Right kidney (tissue), 9 donors: Measurements from ENCODE around the gene LYAR.

Experiments used
- DNase-seq: peaks from one replicate; pipeline ENCODE4 v3.0.0-alpha.2; 2016
- long read RNA-seq, 8 donors: transcript quantifications; one replicate each; lab custom pipeline, GENCODE V29; 2026

LYAR gene, protein sequence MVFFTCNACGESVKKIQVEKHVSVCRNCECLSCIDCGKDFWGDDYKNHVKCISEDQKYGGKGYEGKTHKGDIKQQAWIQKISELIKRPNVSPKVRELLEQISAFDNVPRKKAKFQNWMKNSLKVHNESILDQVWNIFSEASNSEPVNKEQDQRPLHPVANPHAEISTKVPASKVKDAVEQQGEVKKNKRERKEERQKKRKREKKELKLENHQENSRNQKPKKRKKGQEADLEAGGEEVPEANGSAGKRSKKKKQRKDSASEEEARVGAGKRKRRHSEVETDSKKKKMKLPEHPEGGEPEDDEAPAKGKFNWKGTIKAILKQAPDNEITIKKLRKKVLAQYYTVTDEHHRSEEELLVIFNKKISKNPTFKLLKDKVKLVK
- long read RNA-seq, donor 1, partial matches to known transcripts, result 0 of 3 reads
- long read RNA-seq, donor 1, other reads (novel, unspliced or antisense), result 0 of 3 reads
- long read RNA-seq, donor 2, partial matches to known transcripts, result 0 of 1 reads
- long read RNA-seq, donor 2, other reads (novel, unspliced or antisense), result 0 of 1 reads
- long read RNA-seq, donor 3, partial matches to known transcripts, result 0 of 1 reads
- long read RNA-seq, donor 3, other reads (novel, unspliced or antisense), result 0 of 1 reads
- long read RNA-seq, donor 4, partial matches to known transcripts, result 0 of 3 reads
- long read RNA-seq, donor 4, other reads (novel, unspliced or antisense), result 0 of 3 reads
- long read RNA-seq, donor 5, transcript LYAR-201 (10 exons, 1,569 nt), result major isoform, 5 of 6 reads
- long read RNA-seq, donor 5, partial matches to known transcripts, result 0 of 6 reads
- long read RNA-seq, donor 5, other reads (novel, unspliced or antisense), result 0 of 6 reads
- long read RNA-seq, donor 6, partial matches to known transcripts, result 0 of 4 reads
- long read RNA-seq, donor 6, other reads (novel, unspliced or antisense), result 0 of 4 reads
- long read RNA-seq, donor 7, partial matches to known transcripts, result 6 of 8 reads
- long read RNA-seq, donor 7, other reads (novel, unspliced or antisense), result 0 of 8 reads
- long read RNA-seq, donor 8, partial matches to known transcripts, result 0 of 3 reads
- long read RNA-seq, donor 8, other reads (novel, unspliced or antisense), result 0 of 3 reads

DNA sequence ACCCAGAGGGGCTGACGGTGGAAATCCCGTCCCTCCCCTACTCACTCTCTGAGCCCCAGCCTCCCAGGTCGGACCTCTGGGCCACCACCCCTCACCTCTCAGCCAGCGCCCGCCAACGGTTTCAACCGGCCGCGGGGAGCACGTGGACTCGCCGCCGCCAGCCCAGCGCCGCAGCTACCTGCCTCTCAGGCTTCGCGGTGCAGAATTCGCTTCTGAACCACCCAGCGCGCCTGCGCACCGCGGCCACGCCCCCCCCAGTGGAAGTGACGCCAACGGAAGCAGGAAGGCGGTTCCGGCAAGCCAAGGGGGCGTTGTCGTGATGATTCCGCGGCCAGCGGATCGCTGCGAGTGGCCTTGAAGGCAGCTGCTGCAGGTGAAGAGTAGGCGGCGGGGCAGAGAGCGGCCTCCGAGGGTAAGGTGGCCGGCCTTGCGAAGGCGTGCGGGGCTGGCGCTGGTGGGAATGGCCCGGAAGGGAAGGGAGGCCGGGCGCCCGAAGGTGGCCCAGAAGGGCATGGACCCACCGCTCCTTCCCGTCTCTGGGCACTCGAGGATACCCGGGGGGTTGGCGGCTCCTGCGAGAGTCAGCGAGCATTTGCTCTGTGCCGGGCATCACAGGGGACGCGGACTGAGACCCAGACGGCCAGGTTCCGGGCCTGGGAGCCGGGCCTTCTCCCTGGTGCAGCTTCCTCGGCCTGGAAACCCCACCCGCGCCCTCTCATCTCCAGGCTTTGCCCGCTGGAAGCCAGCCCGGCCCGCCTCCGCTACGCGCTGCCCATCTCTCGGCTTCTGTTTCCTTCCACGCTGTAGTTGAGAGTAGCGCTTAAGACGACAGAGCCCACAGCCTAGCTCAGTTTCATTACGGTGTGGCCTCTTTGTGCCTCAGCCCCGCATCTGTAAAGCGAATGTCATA, at the start of gene LYAR, which contains the start of gene ZBTB49:
Gene LYAR (minus strand): TSS at position 214 of the 910 bp plus-strand sequence. CDS start 6,412 bp downstream, outside the sequence.
Gene ZBTB49 (plus strand): TSS at position 311 of the 910 bp plus-strand sequence. CDS start 9,695 bp downstream, outside the sequence.
- DNase-seq, result peak; percentile 88

DNA sequence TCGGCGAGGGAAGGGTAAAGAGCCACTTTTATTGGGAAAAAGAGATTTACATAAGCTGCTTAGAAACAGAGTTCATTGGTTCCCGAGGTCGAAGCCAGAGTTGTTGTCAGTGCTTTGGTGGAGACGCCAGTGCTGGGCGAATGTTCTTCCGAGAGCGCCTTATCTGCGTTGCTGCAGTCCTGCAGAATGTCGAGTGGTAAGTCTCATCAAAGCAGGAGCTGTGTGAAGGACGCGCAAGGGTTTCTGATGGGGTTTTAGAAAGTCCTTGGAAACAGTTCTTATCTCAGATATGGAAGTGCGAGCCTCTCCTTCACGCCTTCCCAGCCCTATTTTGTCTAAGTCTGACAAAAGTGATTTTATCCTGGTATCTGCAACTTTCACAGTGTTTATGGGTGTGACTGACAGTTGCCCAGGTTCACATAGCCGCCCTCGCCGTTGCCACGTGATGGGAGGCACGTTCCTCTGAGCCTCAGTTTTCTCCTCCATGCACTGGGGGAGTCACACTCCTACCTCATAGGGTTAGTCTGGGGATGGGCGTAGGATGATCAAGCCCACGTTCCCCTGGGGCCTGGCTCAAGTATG, 49.6 kb upstream of the LYAR start:
- DNase-seq, result no peak

DNA sequence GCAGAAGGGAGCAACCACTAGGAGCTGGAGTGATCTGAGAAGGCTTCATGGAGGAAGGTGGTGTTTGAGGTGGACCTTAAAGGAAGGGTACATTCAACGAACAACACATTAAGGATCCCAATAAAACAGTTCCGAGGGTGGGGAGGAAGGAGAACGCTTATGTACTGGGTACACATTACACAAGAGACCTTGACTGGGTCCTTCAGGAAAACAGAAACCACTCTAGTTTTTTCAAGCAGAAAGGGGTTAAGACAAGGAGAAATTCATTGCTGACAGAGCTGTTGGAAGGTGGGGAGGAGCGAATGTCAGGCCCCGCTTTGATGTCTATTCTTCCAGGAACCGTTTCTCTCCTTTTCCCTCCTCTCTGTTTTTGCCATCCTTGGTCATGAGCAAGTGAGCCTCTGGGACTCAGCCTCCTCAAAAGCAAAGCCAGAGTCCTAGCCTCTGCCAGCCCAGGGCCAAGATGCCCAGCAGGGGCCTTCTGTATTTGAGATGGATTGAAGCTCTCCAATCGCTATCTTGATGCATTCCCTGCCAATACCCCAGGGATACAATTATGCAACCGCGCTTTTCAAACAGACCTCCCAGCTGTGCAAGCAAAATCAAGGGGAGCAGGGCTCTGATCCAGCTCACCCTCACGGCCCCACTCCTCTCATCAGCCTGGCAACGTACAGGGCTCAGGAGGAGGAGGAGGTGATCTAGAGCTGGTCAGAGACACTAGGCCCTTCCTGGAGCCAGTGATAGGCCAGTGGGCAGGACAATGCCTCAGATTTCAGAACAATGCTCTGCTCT, 48.5 kb upstream of the LYAR start:
- DNase-seq, result no peak

DNA sequence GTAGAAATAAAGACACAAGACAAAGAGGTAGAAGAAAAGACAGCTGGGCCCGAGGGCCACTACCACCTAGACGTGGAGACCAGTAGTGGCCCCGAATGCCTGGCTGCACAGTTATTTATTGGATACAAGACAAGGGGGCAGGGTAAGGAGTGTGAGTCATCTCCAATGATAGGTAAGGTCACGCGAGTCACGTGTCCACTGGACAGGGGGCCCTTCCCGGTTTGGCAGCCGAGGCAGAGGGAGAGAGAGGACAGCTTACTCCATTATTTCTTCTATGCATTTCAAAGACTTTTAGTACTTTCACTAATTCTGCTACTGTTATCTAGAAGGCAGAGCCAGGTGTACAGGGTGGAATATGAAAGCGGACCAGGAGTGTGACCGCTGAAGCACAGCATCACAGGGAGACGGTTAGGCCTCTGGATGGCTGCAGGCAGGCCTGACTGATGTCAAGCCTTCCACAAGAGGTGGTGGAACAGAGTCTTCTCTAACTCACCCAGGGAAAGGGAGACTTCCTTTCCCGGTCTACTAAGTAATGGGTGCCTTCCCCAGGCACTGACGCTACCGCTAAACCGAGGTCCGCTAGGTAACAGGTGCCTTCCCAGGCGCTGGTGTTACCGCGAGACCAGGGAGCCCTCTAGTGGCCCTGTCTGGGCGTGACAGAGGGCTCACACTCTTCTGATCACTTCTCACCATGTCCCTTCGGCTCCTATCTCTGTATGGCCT, 45.0 kb upstream of the LYAR start:
- no peak for DNase-seq

DNA sequence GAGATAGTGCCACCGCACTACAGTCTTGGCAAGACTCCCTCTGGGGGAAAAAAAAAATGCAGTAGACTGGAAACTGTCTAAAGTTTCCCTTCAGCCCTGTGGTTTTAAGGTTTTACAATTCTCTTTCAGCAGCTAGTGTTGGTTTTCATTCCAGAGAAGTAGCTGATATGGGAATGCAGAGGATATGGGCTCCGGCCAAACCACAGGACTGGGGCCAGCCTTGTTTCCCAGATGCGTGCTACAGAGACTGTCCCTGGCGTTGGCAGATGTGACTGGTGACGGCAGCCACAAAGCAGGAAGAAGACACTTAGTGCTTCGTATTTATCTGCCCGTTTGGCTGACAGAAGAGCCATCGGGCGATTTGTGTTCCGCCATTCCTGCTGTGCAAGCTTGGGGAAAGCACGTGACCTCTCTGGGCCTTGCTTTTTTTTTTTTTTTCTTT, 43.3 kb upstream of the LYAR start:
- no peak for DNase-seq

DNA sequence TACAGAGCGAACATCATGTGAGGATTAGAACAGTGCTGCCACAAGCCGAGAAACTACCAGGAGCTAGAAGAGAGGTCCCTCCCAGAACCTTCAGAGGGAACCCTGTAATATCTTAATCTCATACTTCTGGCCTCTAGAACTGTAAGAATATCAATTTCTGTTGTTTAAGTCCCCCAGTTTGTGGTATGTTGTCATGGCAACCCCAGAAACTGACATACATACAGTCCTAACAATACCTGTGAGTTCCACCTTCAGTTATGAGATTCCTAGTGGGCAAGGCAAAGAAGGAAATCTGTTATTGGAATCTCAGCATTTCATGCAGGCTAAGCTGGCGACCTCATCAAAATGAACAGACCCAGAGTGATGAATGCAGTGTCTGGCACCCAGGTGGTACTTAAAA, 42.6 kb upstream of the LYAR start:
- no peak for DNase-seq

DNA sequence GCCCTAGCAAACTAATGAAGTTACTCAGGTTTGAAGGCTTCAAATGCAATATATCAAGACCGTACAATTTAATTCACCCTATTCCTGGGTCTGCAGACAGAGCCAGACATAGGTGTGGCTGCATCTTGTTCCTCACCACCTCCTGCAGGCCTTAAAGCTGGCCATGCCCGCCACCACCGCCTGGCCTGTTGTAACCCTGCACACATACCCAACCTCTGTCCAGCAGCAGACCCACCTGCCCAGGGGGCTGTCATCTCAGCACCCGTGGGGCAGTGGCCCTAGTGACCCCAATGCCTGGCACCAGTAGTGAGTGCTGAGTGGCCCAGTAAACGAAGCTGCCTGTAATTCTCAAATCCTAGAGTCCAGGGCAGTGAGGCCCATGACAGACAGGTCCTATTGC, 40.8 kb upstream of the LYAR start:
- DNase-seq, result no peak

DNA sequence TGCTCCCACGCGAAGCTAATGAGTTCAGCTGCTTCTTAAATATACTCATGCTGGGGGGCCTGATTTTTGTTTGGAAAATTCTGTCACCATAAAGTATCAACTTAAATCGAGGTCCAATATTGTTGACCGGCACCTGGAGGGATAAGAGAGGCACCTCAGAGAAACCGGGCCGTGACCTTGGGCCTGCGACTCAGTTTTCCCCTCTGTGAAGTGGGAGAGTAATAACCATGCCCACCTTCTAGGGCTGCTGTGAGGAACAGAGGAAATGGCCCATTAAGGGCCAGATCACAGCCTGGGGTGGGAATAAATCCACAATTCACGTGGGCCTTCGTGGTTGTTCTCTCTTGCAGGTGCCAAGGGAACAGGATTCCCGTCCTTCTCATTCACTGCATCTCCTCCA, 39.5 kb upstream of the LYAR start:
- no peak for DNase-seq

DNA sequence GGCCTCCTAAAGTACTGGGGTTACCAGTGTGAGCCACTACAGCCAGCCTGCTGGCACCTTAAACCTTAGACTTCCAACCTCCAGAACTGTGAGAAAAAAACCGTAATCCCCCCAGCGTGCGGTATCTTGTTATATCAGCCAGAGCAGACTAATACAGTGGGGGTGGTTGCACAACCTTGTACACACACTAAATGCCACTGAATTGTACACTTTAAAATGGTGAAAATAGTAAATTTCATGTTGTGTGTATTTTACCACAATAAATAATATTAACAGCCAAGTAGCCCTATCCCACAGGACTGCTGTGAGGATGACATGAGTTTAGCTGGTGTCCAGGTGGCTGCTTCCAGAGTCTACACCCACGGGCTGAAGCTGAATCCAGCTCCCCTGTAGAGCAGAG, 38.9 kb upstream of the LYAR start:
- no peak for DNase-seq

DNA sequence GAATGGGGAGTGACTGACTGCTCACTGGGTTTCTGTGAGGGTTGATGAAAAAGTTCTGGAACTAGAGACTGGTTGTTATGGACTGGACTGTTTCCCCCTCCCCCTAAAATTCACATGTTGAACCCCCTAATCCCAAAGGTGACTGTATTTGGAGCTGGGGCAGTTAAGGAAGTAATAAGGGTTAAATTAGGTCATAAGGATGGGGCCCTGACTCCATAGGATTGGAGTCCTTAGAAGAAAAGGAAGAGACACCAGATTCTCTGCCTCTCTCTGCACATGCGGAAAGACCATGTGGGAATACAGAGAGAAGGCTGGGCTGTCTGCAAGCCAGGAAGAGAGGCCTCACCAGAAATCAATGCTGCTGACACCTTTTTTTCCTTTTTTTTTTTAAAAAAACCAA, 38.3 kb upstream of the LYAR start:
- no peak for DNase-seq

DNA sequence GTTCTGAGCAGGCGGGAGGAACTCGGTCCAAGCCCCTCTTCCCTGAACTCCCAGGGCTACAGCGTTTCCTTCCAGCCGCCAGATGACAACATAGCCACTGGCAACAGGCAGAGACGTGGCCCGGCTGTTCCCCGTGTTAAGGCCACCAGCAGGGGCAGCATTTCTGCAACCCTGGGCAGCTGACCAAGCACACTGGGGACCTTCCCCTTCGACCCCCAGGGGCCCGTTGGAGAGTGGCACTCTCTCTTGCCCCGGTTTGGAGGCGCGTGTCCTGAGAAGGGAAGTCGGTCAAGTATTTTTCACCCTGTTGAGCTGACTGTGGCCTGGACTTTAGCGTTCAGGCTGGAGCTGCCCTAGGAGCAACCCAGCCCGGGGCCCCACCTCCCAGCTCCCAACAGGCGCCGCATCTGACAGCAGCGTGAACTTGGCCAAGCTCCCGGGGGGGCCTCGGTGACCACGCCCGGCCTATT, 37.7 kb upstream of the LYAR start:
- no peak for DNase-seq

DNA sequence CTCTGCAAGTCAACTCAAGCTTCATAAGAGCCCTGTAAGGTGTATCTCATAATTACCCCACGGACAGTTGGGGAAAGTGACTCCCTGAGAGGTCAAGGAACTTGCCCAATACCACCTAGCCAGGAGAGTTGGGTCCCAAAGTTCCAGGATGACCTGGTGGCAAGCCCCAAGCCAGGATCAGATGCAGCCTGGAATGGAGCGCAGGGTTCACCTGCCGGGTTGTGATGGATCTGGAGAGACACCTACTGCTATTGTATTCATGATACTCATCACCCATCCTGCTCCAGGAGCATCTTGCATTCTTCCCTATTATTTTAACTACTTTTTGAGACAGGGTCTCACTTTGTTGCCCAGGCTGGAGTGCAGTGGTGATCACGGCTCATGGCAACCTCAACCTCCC, 36.2 kb upstream of the LYAR start:
- no peak for DNase-seq

DNA sequence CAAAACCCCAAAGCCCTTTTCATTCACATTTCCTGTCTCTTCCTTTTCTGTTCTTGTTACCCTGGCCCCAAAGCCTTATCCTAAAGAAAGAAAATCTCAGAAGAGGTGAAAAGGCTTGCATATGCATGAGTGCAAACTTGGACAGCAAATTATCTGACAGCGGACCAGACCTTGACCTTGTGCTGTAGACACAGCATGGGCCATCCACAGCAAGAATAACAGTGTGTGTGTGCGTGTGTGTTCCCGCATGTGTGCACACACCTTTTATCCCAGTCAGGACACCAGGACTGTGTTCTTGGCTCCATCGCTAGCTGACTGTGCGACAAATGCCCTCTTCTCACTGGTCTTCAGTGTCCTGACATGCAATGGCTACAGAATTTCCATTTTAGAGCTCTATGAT, 35.4 kb upstream of the LYAR start:
- no peak for DNase-seq

DNA sequence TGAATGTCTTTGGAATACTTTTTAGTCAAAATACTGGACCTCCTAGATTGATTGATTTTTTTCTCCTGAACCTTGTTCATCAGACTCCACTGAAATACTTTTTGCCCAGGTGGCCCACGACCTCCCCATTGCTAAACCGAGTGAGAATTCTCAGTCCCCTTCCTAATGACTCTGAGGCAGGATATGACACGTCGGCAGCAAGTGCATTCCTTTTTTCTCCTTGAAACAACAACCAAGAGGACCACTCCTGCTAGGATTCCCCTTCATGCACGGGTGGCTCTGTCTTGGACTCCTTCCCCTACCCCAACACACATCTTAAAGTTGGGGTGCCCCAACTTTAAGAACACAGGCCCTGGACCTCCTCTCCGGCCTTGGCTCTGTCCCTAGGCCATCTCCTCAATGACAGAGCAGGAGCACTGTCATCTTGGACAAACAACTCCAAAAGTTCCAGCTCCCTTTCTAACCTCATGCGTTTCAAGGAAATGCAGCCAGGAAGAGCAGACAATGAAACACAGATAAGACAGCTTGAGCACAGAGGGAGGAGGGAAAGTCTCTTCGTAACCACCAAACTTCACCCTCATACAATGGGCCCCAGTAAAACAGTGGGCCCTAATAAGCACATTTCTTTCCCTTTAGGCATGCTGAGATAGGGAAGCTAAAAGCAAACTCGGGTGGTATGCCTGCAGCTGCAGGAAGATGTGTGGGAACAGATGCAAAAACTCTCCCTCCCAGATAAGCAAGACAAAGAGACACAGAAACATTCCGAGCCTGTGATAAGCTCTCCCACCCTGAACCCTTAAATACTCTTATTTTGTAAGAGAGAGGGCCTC, 34.0 kb upstream of the LYAR start:
- no peak for DNase-seq

DNA sequence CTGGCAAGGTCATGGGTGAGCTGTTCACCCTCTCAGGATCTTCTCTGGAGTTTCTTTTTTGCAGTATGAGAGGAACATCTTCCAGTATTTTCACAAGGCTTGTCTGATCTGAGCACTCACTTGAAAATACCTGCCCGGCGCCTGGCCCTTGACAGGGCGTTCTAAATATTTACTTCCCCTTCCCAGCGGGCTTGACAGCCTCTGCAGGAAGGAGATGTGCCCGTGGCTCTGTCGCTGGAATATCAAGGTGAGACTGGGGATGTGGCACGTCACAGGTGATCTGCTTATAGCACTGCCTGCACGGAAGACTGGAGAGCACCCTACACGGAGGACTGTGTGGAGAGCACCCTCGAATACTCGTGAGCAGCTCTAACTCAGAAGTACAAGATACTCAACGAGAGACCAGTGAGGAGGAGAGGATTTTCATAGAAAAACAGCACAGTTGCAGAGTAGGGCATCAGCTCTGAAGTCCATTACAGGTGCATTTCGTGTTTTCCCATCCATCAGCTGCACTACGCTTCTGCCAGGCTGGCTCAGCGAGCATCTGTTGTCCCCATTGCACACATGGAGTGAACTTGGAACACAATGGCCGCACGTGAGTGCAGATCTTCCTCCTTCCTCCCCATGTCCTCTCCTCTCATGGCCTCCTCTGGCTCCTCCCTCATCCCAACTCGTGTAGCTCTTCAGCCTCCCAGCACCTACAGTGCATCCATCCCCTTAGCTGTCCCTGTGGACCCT, 32.2 kb upstream of the LYAR start:
- DNase-seq, result no peak

DNA sequence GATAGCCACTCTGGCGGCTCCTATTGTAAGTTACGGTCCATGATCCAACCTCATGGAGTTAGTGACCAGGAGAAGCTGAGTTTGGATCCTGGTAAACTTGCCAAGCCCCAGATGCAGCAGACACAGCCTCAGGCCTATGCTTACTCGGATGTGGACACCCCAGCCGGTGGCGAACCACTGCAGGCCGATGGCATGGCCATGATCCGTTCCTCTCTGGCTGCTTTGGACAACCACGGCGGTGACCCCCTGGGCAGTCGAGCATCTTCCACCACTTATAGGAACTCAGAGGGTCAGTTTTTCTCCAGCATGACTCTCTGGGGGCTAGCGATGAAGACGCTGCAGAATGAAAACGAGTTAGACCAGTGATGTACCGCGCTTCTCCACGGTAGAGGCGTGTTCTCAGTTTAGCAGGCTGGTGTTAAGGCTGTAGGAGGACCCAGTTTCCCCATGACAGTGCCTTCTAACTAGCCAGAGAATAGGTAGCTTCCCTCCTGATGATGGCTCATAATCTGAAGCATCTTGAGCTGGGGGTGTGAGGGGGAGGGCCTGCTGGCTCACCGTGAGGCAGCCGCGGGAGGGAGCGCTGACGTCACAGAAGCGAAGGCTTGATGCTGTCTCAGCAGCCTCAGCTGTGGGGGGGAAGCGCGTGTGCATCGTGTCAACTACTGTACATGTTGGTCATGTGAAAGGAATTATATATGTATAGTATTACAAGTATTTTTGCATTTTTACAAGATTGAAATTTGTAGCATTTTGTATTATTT, 31.2 kb upstream of the LYAR start:
- DNase-seq, result no peak

DNA sequence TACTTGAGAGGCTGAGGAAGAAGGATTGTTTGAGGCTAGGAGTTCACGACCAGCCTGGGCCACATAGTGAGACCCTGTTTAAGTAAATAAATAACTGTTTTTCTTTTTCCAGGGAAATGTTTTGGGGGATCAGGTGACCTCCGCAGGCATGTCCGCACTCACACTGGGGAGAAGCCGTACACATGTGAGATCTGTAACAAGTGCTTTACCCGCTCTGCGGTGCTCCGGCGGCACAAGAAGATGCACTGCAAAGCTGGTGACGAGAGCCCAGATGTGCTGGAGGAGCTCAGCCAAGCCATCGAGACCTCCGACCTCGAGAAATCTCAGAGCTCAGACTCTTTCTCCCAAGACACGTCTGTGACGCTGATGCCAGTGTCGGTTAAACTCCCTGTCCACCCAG, 30.6 kb upstream of the LYAR start:
- no peak for DNase-seq
